Left renal cortex interstitium (tissue), 4 donors: ENCODE measurements around the gene TNS2. TPM values are rescaled to one million over a fixed set of nuclear protein-coding genes. Genes with fewer than 3 reads are reported as not detected.
"Not testable (repeated sequence)": the region's sequence is repeated elsewhere in the genome, so short reads cannot be mapped to it uniquely, and the experiment has no call there.

Experiments used
- DNase-seq, 4 donors: peaks; one replicate each; pipeline ENCODE4 v3.0.0-alpha.2; 2013; ENCODE audit warnings: low read depth in 4 of 4, low spot score in 2 of 4, missing footprints in 1 of 4
- polyA plus RNA-seq, 4 donors: library from polyadenylated mRNA; unstranded; fragments of 120-200 nt; gene quantifications; one replicate each; pipeline ENCODE4 v1.2.1, GENCODE V29; 2013; ENCODE audit not compliant: insufficient read length in 4 of 4

Gene TNS2
- polyA plus RNA-seq, 4 donors: 66.5 to 168 (median 112) TPM

DNA sequence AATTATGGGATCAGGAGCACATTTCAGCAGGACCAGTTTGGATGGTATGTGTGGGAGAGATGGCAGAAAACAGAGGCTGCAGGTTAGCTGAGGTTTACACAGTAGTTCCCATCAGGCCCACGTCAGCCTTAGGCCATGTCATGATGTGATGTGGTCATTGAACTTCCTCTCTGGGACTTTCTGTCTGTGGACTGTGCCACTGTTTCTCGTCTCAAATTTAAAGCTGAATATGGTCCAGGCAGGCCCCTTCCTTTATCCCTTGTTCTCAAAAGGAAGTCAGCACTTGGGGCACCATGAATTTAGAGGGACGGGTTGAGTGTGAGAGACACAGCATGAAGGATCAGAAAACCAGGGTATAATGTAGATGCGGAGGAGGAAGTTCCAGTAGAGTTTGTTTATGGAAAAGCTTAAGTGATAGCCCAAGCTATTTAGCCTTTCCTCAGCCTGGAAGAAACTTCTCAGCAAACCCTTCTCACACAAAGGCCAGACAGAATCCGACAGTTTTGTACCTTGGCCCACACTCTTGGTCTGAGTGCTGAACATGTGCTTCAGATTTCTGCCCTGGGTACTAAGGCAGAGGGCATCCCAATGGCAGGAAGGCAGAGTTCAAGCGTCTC is 44.0 kb downstream of the TNS2 start:
- DNase-seq: no peak

DNA sequence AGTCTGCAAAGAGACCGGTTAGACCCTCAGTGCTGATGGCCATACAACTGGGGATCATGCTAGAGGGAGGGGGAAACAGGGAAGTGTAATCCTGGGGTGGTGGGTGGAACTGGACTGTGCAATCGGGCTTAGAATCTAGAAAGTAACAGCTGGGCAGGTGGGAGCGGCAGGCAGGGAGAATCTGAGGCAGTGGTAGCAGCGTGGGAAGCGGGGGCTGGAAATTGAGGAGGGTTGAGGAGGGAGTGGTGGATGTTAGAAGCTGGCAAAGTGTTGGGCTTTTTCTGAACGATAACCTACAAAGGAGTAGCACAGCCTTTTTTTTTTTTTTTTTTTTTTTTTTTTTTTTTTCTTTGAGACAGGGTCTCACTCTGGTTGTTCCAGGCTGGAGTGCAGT is 44.5 kb downstream of the TNS2 start:
- DNase-seq: no peak

DNA sequence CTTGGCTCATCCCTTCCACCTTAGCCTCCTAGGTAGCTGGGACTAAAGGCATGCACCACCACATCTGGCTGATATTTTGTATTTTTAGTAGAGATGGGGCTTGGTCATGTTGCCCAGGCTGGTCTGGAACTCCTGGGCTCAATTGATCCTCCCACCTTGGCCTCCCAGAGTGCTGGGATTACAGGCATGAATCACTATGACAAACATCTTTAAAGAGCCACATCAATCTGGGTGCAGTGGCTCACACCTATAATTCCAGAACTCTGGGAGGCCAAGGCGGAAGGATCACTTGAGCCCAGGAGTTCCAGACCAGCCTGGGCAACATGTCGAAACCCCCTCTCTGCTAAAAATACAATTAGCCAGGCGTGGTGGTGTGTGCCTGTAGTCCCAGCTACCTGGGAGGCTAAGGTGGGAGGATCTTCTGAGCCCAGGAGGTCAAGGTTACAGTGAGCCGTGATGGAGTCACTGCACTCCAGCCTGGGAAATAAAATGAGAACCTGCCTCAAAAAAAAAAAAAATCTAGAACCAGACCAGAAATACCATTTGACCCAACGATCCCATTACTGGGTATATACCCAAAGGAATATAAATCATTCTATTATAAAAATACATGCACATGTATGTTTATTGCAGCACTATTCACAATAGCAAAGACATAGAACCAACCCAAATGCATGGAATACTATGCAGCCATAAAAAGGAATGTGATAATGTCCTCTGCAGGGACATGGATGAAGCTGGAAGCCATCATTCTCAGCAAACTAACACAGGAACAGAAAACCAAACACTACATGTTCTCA is 45.1 kb downstream of the TNS2 start:
- DNase-seq: not testable (repeated sequence)

DNA sequence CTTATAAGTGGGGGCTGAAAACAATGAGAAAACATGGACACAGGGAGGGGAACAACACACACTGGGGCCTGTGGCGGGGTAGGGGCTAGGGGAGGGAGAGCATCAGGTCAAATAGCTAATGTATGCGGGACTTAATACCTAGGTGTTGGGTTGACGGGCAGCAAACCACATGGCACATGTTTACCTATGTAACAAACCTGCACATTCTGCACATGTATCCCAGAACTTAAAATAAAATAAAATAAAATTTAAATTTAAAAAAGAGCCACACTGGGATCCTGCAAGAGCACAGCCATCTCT is 45.7 kb downstream of the TNS2 start:
- not testable (repeated sequence) for DNase-seq

DNA sequence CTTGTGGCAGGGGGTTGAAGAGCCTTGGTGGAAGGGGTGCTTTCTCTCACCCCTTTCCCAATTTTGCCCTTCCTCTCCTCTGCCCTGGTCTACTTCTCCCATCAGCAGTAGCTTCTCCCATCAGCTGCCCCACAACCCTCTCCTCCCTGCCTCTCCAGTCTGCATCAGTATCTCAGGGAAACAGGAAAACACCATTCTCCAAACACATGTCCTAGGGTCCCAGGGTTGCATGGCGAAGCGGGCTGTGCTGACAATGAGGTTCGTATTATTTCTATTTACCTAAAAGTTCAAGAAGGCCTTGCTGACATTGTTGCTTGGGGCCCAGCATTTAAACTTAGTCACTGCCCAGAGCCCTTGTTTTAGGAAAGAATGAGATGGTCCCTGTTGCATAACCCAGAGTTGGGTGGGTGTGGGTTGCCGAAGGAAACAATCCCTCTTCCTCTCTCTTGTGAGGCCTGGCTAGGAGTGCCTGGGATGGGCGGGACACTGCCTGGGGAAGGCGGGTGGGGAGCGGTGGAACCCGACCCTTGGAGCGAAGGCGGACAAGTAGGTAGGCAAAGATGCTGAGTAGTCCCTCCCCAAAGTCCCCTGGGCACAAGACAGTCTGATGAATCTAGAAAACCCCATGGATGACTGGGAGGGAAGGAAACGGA is 46.4 kb downstream of the TNS2 start:
- no peak for DNase-seq

DNA sequence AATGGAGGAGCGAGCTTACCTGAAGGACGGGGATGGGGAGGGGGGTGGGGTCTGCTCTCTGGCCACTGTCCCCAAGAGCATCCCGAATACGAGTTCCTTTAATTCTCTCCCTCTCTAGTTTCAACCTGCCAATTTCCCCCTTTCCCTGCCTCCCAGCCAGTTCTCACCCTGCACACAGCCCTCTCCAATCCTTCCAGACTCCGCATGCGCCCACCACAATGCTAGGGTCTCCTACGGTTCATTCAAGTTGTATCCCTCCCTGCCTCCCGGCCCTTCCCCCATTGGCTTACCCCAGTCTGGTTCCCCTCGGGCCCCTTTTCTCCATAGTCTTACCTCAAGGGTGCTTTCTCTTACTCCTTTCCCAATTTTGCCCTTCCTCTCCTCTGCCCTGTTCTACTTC is 46.9 kb downstream of the TNS2 start:
- no peak for DNase-seq

DNA sequence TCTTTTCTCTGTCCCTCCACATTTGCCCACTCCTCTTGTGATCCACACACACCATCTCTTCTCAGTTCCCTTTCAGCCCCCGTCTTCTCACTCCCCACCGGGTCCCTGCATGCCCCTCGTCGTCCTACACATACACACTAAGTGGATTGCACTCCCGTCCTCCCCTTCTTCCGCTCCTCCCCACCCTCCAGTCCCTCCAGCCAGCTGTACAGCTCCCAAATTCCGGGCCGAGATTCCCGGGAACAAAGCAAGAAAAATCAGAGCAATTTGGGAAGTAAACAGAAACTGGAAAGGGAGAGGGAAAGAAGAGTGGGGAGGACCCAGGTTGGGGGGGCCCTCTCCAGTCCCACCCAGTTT is 47.3 kb downstream of the TNS2 start:
- no peak for DNase-seq

DNA sequence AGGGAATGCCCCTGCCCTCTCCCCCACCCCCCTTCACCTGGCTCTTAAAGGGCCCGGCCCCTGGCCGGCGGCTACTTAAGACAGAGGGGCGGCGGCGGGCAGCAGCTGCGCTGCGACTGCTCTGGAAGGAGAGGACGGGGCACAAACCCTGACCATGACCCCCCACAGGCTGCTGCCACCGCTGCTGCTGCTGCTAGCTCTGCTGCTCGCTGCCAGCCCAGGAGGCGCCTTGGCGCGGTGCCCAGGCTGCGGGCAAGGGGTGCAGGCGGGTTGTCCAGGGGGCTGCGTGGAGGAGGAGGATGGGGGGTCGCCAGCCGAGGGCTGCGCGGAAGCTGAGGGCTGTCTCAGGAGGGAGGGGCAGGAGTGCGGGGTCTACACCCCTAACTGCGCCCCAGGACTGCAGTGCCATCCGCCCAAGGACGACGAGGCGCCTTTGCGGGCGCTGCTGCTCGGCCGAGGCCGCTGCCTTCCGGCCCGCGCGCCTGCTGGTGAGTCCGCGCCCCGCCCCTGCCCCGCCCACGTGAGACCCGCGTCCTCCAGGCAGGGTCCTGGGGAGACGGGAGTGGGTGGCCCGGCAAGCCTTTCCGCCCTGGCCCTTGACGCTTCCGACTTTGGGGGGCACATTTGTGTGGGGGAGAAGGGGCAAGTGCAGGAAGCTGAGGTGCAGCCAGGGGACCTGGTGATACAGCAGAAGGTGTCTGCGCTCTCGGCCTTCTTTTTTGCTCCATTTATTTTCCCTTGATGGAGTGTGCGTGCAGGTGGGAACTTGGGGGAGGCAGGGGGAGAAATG is 47.9 kb downstream of the TNS2 start, which contains the start of gene IGFBP6:
TSS of gene IGFBP6 (plus strand) at position 104 of the 790 bp plus-strand sequence. CDS start at position 155, 51 bp downstream.
- DNase-seq: no peak

DNA sequence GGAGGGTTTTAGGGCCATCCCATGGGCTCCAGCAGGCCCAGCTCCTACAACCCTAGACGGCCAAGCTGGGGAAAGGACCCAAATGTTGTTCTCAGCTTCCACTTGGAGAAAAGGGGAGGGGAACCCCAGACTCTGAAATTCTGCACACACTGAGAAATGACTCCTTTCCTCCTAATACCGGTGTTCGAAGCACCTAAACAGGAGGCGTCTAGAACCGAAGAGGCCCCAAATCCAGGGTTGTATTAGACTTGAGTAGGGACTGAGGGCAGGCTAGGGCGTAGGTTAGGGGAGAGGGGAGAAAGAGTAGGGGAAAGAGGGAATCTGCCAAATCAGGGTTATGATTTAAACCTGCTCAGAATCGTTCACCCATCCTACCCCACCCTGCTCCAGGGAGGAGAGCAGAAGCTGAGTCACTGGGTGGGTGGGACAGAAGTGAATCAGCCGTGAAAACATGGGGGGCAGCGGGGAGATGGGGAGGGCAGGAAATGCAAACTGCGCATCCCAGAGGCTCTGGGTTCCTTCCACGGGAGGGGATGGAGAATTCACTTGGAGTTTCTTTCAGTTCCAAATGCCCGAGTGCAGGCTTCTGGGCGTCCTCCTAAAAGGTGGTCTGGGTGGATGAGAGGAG is 48.6 kb downstream of the TNS2 start:
- DNase-seq: no peak

DNA sequence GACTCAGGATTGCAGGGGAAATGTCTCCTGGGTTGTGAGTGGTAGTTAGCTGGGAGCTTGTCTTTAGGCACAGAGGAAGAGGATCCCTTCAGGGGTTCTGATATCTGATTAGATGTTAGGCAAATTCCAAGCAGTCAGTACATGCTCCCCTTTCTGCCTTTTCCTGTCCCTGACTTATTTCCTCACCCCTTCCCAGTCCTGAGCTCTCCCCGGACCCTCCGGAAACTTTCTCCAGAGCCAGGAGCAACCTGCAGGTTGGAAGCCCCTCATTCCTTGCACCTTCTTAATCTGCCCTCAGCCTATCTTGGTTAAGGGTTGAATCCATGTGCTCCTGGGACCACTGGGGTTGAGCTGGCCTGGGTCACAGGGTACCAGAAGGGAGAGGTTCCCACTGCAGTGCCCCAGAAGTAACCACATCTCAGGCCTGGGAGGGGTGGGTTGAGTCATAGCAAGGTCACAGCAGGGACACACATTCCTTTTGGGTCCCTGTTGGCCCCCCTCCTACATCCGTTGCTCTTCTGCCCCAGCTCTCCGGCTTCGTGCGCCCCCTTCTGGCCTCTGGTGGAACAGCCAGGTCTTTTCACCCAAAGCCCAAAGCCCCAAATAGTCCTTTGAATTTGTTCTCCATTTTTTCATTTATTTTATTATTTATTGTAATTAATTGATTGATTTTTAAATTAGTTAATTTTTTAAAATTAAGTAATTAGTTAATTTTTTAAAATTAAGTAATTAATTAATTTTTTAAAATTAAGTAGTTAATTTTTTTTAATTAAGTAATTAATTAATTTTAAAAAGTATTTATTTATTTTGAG is 49.4 kb downstream of the TNS2 start:
- DNase-seq: peak in 3 of 4 donors; percentile 74 to 76 (median 75)

DNA sequence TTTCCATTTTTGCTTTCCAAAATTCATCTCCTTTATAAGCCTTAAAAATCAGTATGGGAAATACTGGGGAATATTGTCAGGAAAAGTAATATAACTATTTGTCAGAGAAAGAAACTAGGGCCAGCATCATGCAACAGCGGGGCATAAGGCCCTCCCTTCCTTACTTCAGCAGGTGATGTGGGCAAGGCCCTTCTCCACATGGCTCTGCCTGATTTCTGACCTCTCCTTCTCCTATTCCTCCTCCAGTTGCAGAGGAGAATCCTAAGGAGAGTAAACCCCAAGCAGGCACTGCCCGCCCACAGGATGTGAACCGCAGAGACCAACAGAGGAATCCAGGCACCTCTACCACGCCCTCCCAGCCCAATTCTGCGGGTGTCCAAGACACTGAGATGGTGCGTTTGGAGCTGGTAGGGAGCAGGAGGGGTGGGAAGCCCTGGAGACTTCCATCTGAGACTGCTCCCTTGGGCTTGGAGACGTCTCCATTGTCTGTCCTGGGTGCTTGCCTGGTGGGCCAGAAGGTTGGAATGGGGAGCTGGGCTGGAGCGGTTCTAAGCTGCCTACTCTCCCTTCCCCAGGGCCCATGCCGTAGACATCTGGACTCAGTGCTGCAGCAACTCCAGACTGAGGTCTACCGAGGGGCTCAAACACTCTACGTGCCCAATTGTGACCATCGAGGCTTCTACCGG is 50.7 kb downstream of the TNS2 start:
- DNase-seq: no peak

DNA sequence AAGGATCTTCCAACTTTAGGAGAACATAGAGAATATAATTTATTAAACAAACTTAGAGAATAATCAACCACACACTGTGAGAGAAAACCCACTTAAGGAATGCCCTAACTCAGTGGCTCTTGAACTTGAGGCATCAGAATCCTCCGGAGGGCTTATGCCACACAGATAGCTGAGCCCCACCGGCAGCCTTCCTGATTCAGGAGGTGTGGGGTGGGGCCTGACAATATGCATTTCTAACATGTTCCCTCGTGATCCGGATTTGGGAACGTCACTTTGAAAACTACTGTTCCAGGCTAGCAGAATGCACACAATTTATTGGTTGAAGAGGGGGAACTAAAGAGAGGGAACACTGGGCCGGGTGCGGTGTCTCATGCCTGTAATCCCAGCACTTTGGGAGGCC is 51.4 kb downstream of the TNS2 start:
- no peak for DNase-seq

DNA sequence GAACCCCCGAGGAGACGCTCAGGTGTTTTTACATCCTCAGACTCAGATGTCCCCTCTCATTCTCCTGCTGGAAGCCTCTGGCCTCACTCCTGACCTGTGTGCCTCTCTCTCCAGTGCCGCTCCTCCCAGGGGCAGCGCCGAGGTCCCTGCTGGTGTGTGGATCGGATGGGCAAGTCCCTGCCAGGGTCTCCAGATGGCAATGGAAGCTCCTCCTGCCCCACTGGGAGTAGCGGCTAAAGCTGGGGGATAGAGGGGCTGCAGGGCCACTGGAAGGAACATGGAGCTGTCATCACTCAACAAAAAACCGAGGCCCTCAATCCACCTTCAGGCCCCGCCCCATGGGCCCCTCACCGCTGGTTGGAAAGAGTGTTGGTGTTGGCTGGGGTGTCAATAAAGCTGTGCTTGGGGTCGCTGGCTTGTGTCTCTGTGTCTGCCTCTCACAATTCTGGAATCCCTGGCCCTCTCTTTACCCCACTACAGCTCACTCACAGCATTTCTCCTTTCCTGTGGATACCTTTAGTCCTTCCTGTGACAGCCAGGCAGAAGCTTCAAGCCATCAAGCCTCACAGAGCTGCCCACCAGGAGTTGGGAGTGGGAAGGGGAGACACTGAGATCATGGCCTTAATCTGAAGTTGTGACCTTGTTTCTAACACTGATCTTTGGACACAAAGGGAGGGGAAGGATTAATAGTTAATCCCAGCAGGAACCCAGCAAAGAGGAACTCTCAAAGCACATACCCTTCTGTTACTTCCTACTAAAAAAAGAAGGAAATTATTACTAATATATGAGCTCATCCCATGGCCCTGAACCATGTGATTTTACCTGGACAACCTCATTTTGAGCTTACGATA is 52.3 kb downstream of the TNS2 start:
- no peak for DNase-seq

DNA sequence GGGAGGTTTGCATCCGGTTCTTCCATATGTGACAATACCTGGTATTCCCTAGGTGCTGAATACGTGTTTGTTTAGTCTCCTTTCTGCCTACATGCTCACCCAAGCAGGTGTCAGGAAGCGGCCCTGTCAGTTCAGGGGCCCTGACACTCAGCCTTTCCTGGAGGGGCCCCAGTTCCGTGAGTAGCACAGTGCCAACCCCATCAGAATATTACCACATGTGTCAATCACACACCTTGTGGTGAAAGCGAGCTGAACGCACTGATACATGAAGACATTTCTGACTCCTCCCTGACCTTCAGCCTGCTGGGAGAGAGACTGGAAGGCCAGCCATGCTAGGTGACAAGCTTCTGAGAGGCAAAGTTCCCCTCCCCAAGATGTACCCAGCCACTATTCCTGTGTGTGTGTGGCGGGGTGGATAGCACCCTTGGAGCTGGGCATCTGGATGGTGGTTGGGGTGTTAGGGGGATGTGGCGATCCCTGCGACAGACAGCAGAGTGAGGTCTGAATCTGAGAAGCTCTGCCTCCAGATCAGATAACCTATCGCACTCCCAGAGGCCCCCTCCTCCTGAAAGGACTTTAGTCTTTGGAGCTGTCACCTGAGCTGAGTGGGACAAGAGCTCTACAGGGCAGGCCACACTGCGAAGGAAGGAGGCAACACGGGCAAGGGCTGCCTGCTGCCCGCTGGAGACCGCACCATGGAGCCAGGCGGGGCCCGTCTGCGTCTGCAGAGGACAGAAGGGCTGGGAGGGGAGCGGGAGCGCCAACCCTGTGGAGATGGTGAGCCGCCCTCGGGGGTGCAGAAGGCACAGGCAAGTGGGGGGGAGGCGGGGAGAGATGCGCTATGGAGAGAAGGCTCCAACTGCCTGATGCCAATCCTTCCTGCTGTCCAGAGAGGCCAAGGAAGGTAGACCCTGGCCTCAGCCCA is 53.3 kb downstream of the TNS2 start, which contains the start of gene SOAT2:
TSS of gene SOAT2 (plus strand) at position 604 of the 925 bp plus-strand sequence. CDS start at position 696, 92 bp downstream.
- DNase-seq: no peak

DNA sequence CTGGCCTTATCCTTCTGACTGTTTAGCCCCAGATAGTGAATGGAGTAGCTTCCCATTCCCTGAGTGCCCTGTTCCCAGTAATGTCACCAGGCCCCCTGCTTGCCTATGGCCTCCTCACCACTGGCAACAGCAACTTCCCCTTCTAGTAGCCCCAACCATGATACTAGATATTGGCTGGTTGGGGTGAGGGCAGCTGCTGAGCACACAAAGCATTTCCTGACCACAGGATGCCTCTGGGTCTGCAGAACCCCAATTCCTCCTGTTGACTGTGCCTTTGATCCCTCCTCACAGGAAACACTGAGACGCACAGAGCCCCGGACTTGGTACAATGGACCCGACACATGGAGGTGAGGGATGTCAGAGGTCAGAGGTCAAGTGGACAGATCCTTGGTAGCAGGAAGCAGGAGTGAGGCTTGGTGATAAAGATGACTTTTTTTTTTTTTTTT is 54.0 kb downstream of the TNS2 start:
- no peak for DNase-seq

DNA sequence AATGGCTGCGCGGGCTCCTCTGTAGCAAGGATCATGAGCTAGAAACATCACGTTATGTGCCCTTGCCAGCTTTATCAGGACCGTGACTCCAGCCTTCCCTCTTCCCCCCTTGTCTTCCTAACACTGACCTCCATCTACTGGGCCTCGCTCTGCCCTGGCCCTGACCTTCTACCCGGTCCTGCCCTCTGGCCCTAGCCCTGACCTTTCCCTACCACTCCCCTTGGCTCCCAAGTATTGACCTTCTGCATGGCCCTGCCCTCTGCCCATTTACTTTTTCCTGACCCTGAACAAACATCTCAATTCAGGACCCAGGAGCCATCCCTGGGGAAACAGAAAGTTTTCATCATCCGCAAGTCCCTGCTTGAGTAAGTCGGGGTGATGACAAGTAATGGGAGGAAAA is 55.4 kb downstream of the TNS2 start:
- no peak for DNase-seq
